HG02588 (cell line): ENCODE data around the gene ST7L.

ENCODE experiments used
- ATAC-seq: cut with Tn5 transposase; IDR thresholded peaks from one replicate; pipeline ENCODE4 v1.9.1; 2021; ENCODE audit warnings: mild to moderate bottlenecking, moderate library complexity; ENCODE audit not compliant: unreplicated experiment

The ST7L gene

GRCh38 chr1:112518186-112518585, 100.8 kb downstream of the ST7L start:
- ATAC-seq: no peak

GRCh38 chr1:112517646-112518045, 101.3 kb downstream of the ST7L start:
- no peak for ATAC-seq

DNA sequence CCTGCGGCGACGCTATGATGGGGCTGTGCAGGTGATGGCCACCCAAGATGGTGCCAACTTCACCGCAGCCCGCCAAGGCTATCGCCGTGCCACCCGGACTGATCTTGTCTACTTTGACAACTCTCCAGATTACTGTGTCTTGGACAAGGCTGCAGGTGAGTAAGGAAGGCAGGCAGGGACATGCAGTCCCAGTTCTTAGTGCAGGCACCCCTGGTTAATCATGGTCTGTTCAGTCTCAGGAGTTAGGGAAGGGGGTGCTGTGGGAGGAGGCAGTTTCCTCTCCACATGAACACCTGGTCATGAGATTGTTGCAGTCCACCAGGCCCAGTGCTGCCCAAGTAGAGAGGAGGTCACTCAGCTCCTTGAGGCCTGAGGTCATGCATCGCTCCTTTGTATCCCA, 101.7 kb downstream of the ST7L start:
- no peak for ATAC-seq

GRCh38 chr1:112516141-112516540, 102.8 kb downstream of the ST7L start:
- ATAC-seq: no peak

- ATAC-seq: no peak
Observed at GRCh38 chr1:112515311-112516009, 103.5 kb downstream of the ST7L start.

DNA sequence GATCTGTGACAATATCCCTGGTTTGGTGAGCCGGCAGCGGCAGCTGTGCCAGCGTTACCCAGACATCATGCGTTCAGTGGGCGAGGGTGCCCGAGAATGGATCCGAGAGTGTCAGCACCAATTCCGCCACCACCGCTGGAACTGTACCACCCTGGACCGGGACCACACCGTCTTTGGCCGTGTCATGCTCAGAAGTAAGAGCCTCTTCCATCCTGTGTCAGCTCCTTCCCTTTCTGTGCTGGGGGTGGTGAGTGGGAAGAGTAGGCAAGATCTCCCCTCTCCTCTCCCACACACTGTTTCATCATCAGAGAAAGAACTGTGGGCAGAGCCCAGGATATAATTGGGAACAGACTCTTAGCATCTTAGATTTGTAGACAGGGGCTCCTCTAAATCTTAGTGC, 104.0 kb downstream of the ST7L start:
- no peak for ATAC-seq

GRCh38 chr1:112513112-112513870, 105.7 kb downstream of the ST7L start:
- no peak for ATAC-seq

GRCh38 chr1:112511897-112512296, 107.0 kb downstream of the ST7L start:
- no peak for ATAC-seq

- no peak for ATAC-seq
Observed at GRCh38 chr1:112510340-112510739, 108.6 kb downstream of the ST7L start.

DNA sequence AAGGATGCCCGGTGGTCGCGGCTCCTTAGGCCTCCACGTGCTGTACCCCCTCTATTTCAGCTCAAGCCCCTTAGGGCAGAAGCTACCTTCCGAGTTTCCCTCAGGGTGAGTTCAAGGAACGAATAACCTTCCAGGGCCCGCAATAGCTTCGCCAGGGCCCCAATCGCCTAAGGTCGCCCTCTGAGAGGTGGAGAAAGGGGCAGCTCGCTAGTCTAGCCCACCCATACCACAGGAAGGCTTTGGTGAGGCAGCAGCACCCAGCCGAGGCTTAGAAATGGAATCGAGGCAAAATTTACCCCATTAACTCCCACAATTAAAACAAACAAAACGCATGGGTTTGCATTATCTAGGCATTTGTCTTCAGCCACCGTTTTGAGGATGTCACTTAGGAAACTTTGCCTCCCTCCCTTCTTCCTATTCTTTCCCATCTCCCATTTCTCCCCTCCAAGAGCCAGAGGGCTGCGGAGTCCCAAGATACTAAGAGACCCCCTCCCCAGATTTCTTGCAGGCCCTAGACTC, 109.2 kb downstream of the ST7L start:
- ATAC-seq: no peak

- peak; percentile 12 for ATAC-seq
Observed at GRCh38 chr1:112509005-112509659, 109.8 kb downstream of the ST7L start.

GRCh38 chr1:112508278-112509004, 110.5 kb downstream of the ST7L start, which contains the start of gene WNT2B:
TSS of gene WNT2B (plus strand) at chr1:112508965. CDS start at chr1:112509263, 298 bp downstream.
- peak; percentile 51 for ATAC-seq

DNA sequence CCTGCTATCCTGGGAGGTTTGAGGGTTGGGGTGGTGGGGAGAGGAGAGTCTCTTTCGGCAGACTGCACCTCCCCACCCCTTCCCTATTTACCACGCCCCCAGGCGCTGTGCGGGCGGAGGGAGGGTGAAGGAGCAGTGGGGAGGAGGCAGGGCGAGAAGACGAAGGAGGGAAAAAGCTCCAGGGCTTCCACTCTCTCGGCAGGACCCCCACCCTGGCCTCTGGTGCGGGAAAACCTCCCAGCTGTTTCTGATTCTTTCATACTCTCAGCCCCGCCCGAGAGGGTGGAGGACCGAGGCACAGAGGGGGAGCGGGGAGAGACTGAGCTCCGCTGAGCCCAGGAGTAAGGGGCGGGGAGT, 111.0 kb downstream of the ST7L start:
- ATAC-seq: no peak

- no peak for ATAC-seq
Observed at GRCh38 chr1:112507336-112507735, 111.6 kb downstream of the ST7L start.

DNA sequence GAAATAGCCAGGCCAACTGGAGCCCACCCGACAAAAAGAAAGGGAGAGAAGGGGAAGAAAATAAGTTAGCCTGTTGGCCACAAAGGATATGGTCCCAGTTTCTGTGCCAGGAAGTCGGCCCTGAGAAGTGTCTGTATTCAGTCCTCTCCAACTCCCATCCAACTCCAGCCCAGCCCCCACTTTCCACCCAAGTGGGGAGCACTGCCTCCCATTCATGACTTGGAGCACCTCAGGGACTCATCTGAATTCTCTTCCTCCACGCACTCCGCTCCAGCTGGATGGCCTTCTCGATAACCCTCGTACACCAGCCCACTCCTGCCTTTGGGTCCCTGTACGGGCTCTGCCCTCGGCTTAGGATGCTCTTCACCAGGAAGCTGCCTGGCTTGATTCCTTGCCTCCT, 112.2 kb downstream of the ST7L start:
- ATAC-seq: no peak

GRCh38 chr1:112506306-112506705, 112.6 kb downstream of the ST7L start:
- no peak for ATAC-seq

DNA sequence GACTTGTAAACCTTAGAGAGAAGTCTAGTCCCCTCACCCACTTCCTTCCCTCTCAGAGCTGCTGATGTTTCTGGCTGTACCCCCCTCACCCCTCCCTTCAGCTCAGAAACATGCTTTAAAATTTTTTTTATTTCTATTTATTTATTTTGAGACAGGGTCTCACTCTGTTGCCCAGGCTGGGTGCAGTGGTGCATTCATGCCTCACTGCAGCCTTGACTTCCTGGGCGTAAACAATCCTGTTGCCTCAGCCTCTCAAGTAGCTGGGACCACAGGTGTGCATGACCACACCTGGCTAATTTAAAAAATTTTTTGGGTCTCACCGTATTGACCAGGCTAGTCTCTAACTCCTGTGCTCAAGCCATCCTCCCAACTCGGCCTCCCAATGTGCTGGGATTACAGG, 113.1 kb downstream of the ST7L start:
- ATAC-seq: no peak

DNA sequence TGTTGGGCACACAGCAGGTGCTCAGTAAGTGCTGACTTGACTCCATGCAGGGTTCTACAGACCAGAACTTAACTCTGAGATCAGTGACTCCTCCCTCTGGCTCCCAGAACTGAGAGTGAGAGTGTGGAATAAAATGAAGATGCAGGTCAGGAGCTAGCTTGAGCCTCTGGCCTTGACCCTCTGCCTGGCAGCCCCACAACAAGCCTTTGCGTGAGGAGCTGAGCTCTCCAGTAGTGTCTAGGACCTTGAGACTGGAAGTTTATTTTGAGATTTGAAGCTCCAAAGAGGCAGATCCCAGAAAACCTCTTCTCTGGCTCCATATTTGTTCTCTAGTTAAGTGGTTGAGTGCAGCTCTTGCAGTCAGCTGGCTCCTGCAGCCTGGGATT, 113.5 kb downstream of the ST7L start:
- no peak for ATAC-seq

GRCh38 chr1:112504661-112505399, 114.1 kb downstream of the ST7L start:
- no peak for ATAC-seq

- ATAC-seq: no peak
Observed at GRCh38 chr1:112504001-112504660, 114.8 kb downstream of the ST7L start.
